ENCODE results near the gene ZNF619. TPM values are rescaled to one million over a fixed set of nuclear protein-coding genes. Genes with fewer than 3 reads are reported as not detected.

ZNF619 gene
- total and polyA plus RNA-seq, 9 of the 15 experiments (the other 6 are each of a cell fraction or from before 2014, with no cell fraction given), result 1.3 to 9.1 (median 6.3) TPM

DNA sequence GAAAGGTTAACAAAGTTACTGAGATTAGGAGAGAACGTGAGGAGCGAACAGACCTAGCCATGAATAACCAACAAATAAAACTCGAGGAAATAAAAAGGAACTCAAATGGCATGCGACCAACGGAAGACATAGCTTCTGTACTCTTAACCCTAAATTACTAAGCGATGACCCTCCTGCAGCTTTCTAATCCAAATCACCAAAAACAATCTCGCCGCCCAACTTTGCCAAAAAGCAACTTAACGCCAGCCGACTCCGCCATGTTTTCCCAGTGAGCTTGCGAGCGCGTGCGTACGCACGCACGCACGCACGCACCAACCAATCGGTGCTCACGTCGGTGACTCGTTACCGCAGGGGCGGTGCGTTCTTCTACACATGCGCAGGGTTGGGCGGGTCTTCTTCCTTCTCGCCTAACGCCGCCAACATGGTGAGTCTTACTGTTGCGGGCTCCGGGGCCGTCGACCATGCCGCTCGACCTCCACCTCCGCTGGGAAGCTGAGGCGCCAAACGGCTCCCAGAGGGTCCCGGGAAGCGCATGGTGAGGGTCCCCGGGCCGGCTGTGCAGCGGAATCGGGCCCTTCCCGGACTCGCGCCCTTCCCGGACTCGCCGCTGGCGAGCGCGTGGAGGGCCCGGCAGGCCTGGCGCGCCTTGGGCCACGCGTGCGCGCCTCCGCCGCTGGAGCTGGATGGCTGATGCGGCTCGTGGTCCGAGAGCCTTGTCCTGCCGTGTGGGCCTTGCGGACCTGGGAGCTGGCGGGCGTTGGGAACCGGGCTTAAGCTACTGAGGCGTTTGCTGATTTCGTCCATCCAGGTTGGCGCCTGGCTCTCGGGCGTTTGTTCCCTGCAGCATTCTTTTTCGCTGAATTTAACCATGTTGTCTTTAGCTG is 19.7 kb upstream of the ZNF619 start, which contains the start of gene RPL14 (continued):
- TF ChIP-seq, protein P1, sequence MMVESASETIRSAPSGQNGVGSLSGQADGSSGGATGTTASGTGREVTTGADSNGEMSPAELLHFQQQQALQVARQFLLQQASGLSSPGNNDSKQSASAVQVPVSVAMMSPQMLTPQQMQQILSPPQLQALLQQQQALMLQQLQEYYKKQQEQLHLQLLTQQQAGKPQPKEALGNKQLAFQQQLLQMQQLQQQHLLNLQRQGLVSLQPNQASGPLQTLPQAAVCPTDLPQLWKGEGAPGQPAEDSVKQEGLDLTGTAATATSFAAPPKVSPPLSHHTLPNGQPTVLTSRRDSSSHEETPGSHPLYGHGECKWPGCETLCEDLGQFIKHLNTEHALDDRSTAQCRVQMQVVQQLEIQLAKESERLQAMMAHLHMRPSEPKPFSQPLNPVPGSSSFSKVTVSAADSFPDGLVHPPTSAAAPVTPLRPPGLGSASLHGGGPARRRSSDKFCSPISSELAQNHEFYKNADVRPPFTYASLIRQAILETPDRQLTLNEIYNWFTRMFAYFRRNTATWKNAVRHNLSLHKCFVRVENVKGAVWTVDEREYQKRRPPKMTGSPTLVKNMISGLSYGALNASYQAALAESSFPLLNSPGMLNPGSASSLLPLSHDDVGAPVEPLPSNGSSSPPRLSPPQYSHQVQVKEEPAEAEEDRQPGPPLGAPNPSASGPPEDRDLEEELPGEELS (CRISPR knock-in tag; IDR thresholded peaks at IDR 0.05; ENCODE audit: borderline replicate concordance), result peak; percentile 88; the same call in 1 of the 2 replicates
- TF ChIP-seq PHB2 (IDR thresholded peaks at IDR 0.05; ENCODE audit: low read depth), result no peak; the same call in 1 of the 2 replicates
- TF ChIP-seq SIN3B (IDR thresholded peaks at IDR 0.05; ENCODE audit: low read depth), result peak; percentile 91
- TF ChIP-seq ZNF140 (CRISPR knock-in tag; IDR thresholded peaks at IDR 0.05), result no peak
- TF ChIP-seq TGIF2 (CRISPR knock-in tag; IDR thresholded peaks at IDR 0.05), result peak; percentile 61; the same call in 1 of the 2 replicates
- peak; percentile 78 for TF ChIP-seq PRPF4 (IDR thresholded peaks at IDR 0.05; ENCODE audit: insufficient read depth, low read depth, low read length, poor library complexity, severe bottlenecking)
- TF ChIP-seq, protein P2, sequence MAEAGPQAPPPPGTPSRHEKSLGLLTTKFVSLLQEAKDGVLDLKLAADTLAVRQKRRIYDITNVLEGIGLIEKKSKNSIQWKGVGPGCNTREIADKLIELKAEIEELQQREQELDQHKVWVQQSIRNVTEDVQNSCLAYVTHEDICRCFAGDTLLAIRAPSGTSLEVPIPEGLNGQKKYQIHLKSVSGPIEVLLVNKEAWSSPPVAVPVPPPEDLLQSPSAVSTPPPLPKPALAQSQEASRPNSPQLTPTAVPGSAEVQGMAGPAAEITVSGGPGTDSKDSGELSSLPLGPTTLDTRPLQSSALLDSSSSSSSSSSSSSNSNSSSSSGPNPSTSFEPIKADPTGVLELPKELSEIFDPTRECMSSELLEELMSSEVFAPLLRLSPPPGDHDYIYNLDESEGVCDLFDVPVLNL (CRISPR knock-in tag; IDR thresholded peaks at IDR 0.05; ENCODE audit: low read depth), result peak; percentile 74; the same call in 1 of the 2 replicates
- TF ChIP-seq, protein P3, sequence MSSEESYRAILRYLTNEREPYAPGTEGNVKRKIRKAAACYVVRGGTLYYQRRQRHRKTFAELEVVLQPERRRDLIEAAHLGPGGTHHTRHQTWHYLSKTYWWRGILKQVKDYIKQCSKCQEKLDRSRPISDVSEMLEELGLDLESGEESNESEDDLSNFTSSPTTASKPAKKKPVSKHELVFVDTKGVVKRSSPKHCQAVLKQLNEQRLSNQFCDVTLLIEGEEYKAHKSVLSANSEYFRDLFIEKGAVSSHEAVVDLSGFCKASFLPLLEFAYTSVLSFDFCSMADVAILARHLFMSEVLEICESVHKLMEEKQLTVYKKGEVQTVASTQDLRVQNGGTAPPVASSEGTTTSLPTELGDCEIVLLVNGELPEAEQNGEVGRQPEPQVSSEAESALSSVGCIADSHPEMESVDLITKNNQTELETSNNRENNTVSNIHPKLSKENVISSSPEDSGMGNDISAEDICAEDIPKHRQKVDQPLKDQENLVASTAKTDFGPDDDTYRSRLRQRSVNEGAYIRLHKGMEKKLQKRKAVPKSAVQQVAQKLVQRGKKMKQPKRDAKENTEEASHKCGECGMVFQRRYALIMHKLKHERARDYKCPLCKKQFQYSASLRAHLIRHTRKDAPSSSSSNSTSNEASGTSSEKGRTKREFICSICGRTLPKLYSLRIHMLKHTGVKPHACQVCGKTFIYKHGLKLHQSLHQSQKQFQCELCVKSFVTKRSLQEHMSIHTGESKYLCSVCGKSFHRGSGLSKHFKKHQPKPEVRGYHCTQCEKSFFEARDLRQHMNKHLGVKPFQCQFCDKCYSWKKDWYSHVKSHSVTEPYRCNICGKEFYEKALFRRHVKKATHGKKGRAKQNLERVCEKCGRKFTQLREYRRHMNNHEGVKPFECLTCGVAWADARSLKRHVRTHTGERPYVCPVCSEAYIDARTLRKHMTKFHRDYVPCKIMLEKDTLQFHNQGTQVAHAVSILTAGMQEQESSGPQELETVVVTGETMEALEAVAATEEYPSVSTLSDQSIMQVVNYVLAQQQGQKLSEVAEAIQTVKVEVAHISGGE (CRISPR knock-in tag; IDR thresholded peaks at IDR 0.05), result no peak
- TF ChIP-seq, protein P4, sequence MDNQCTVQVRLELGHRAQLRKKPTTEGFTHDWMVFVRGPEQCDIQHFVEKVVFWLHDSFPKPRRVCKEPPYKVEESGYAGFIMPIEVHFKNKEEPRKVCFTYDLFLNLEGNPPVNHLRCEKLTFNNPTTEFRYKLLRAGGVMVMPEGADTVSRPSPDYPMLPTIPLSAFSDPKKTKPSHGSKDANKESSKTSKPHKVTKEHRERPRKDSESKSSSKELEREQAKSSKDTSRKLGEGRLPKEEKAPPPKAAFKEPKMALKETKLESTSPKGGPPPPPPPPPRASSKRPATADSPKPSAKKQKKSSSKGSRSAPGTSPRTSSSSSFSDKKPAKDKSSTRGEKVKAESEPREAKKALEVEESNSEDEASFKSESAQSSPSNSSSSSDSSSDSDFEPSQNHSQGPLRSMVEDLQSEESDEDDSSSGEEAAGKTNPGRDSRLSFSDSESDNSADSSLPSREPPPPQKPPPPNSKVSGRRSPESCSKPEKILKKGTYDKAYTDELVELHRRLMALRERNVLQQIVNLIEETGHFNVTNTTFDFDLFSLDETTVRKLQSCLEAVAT (IDR thresholded peaks at IDR 0.05), result peak; percentile 4 to 66; a peak in 2 of 4 replicates
- TF ChIP-seq, protein P5, sequence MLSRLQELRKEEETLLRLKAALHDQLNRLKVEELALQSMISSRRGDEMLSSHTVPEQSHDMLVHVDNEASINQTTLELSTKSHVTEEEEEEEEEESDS (CRISPR knock-in tag; IDR thresholded peaks at IDR 0.05), result no peak
- TF ChIP-seq HCFC1 (IDR thresholded peaks at IDR 0.05; ENCODE audit: low read depth, low read length), result peak; percentile 66
- TF ChIP-seq EP400 (IDR thresholded peaks at IDR 0.05), result peak; percentile 99
- peak; percentile 92 for TF ChIP-seq PCBP1 (IDR thresholded peaks at IDR 0.05; ENCODE audit: low read depth, low read length, poor library complexity, severe bottlenecking)
- no peak for TF ChIP-seq ZC3H4 (CRISPR knock-in tag; IDR thresholded peaks at IDR 0.05; ENCODE audit: borderline replicate concordance)
- TF ChIP-seq, protein P6, sequence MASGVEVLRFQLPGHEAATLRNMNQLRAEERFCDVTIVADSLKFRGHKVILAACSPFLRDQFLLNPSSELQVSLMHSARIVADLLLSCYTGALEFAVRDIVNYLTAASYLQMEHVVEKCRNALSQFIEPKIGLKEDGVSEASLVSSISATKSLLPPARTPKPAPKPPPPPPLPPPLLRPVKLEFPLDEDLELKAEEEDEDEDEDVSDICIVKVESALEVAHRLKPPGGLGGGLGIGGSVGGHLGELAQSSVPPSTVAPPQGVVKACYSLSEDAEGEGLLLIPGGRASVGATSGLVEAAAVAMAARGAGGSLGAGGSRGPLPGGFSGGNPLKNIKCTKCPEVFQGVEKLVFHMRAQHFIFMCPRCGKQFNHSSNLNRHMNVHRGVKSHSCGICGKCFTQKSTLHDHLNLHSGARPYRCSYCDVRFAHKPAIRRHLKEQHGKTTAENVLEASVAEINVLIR (CRISPR knock-in tag; IDR thresholded peaks at IDR 0.05), result 0 out of 2 replicates have a peak, but pooled peaks have one; percentile 14

Data from K562 (cell line).